Measurements from ENCODE around the gene RNF5.

- TF ChIP-seq MXI1 (IDR thresholded peaks at IDR 0.05; ENCODE audit: low read depth, low read length) (no peak), CTCF (IDR thresholded peaks at IDR 0.05) (no peak), TCF12 (IDR thresholded peaks at IDR 0.05) (no peak), USF1 (IDR thresholded peaks at IDR 0.05; ENCODE audit: borderline replicate concordance, low read depth) (no peak), FOSL2 (IDR thresholded peaks at IDR 0.05; ENCODE audit: borderline replicate concordance, low read depth) (no peak), EZH2phosphoT487 (IDR thresholded peaks at IDR 0.05; ENCODE audit: borderline replicate concordance, low read depth) (no peak), SIN3A (IDR thresholded peaks at IDR 0.05; ENCODE audit: borderline replicate concordance, low read depth, low read length) (no peak), POLR2AphosphoS5 (IDR thresholded peaks at IDR 0.05; ENCODE audit: low read depth, low read length) (no peak), RCOR1 (IDR thresholded peaks at IDR 0.05; ENCODE audit: low read length) (no peak), EP300 (IDR thresholded peaks at IDR 0.05; ENCODE audit: borderline replicate concordance in 1 of 2, low read depth in 1 of 2, low read length in 1 of 2) (no peak)
- TF ChIP-seq, protein P1, sequence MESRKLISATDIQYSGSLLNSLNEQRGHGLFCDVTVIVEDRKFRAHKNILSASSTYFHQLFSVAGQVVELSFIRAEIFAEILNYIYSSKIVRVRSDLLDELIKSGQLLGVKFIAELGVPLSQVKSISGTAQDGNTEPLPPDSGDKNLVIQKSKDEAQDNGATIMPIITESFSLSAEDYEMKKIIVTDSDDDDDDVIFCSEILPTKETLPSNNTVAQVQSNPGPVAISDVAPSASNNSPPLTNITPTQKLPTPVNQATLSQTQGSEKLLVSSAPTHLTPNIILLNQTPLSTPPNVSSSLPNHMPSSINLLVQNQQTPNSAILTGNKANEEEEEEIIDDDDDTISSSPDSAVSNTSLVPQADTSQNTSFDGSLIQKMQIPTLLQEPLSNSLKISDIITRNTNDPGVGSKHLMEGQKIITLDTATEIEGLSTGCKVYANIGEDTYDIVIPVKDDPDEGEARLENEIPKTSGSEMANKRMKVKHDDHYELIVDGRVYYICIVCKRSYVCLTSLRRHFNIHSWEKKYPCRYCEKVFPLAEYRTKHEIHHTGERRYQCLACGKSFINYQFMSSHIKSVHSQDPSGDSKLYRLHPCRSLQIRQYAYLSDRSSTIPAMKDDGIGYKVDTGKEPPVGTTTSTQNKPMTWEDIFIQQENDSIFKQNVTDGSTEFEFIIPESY (IDR thresholded peaks at IDR 0.05; ENCODE audit: borderline replicate concordance, low read depth) = no peak
Measured at GRCh38 chr6:32175322-32175710, 2.9 kb upstream of the RNF5 start.

Measured in SK-N-SH (cell line).